ENCODE results near the gene DSTYK.

DNA sequence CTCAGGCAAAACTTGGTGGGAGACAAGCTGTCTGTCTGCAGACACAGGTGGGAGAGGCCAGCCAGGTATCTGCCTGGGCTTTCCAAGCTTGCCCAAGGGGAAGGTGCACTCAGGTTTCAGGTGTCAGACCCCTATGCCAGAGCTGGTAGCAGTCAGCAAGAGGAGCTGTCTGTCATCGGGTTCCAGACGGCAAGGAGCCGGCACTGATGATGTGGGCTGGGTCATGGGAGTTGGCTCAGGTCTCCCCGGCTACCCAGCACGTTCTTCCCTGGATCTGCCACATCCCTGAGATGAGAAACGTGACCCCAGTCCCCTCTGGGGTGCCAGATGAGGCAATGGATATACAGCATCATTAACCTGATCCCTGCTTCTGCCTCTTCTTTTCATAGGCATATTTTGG, 39.2 kb upstream of the DSTYK start:
- TF ChIP-seq, protein P1, sequence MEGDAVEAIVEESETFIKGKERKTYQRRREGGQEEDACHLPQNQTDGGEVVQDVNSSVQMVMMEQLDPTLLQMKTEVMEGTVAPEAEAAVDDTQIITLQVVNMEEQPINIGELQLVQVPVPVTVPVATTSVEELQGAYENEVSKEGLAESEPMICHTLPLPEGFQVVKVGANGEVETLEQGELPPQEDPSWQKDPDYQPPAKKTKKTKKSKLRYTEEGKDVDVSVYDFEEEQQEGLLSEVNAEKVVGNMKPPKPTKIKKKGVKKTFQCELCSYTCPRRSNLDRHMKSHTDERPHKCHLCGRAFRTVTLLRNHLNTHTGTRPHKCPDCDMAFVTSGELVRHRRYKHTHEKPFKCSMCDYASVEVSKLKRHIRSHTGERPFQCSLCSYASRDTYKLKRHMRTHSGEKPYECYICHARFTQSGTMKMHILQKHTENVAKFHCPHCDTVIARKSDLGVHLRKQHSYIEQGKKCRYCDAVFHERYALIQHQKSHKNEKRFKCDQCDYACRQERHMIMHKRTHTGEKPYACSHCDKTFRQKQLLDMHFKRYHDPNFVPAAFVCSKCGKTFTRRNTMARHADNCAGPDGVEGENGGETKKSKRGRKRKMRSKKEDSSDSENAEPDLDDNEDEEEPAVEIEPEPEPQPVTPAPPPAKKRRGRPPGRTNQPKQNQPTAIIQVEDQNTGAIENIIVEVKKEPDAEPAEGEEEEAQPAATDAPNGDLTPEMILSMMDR (IDR thresholded peaks at IDR 0.05) = no peak
- no peak for TF ChIP-seq EZH2 (IDR thresholded peaks at IDR 0.05)

Measured in neural progenitor cell (in vitro differentiated cells).